ENCODE measurements around the gene GRIN2B. TPM values are rescaled to one million over a fixed set of nuclear protein-coding genes. Genes with fewer than 3 reads are reported as not detected.

The GRIN2B gene
- total and polyA plus RNA-seq, 9 of the 15 experiments (the other 6 are each of a cell fraction or from before 2014, with no cell fraction given) = not detected

DNA sequence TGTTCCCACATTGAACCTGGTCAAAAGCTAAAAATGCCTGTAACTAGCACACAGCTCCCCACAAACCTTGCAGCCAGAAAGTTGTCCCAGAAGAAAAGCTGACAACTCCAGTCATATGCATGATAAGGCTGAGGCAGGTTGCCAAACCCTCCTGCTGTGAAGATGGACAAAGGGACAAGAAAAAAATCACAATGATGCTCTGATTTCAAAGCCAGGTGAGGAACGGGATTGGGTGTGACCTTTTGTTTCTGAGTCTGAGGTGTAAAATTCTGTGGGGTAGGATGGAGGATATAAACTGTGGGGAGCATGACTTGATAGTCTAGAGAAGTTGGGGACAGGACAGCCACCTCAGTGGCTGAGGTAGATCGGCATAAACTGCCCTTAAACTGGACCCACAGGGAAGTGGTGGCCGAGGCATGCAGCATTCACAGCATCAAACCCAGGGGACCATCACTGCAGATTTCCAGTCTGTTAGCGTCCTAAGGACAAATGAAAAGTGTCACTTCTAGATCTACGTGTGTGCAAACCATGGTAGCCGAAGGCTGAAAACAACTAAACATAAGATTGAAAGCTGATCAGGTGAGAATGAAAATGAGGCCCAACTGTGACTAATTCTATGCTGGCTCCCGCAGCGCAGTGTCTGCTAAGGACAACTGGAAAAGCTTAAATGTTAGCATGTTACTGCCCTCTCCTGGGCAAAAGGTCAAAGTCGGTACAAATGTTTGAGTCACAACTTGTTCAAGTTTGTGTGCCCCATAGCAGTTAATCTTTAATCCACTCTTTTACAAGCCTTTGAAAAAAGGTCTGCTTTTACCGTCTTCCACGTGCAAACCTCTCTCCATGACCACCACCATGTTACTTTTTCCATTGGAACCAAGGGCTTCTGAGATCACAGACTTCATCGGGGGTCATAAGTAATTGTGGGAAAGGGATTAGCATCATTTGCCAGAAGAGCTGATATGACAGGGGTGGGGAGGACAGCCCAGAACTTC lies 39.8 kb downstream of the GRIN2B start:
- no TSS peak for BruUV-seq (replicated peaks)
- H3K79me2 ChIP-seq (ENCODE audit: control insufficient read depth, insufficient read depth, low read length) = no peaks in the 10 kb centered on the region
- no peak overlapping the region for H3K27ac ChIP-seq (ENCODE audit: extremely low read depth, low read depth, low read length)
- intact Hi-C loops (cut with micrococcal nuclease) = loop anchor here (10.0 kb wide), 1 partner anchor 207 kb away; no protein-coding TSS in a partner anchor
- no peaks in the 10 kb centered on the region for H3K9me3 ChIP-seq (replicated peaks; ENCODE audit: control insufficient read depth, insufficient read depth, low read depth, low read length)
- no peak overlapping the region for H3K9ac ChIP-seq (ENCODE audit: insufficient read depth in 1 of 2, low read depth in 2 of 2, low read length in 2 of 2)
- whole genome bisulfite sequencing (ENCODE audit: insufficient coverage, low coverage, missing lambda C conversion rate) = under 1% methylated on average over 11 of the region's 12 CpGs
- DNase-seq (ENCODE audit: extremely low read depth in 1 of 4, low spot score in 3 of 4) (peak; percentile 8 to 38 (median 12)), ATAC-seq (peak; percentile 72), FAIRE-seq (peak; percentile 63)
- H3K4me1 ChIP-seq (replicated peaks in 1 of 2; ENCODE audit: control insufficient read depth in 2 of 2, insufficient read depth in 2 of 2, low read length in 2 of 2) = no peaks in the 10 kb centered on the region
- POLR2A ChIA-PET = interaction anchor here (0.6 to 1.5 kb wide), 2 partner anchors 10 to 58 kb away, joined by 3 to 5 read pairs; no protein-coding TSS in a partner anchor
- H3K27me3 ChIP-seq (ENCODE audit: control insufficient read depth in 2 of 2, insufficient read depth in 2 of 2, low read length in 2 of 2) = no peaks in the 10 kb centered on the region
- CTCF ChIA-PET (ENCODE audit: low intra/inter-chr PET ratio) = no interaction called here
- no peak overlapping the region for H3K4me2 ChIP-seq (ENCODE audit: insufficient read depth, low read length)
- H3K9me1 ChIP-seq (ENCODE audit: control insufficient read depth, insufficient read depth, low read length) = no peaks in the 10 kb centered on the region
- TF ChIP-seq PATZ1 (CRISPR knock-in tag; IDR thresholded peaks at IDR 0.05; ENCODE audit: borderline replicate concordance) = no peak
- TF ChIP-seq RAD21 (CRISPR knock-in tag; conservative IDR thresholded peaks at IDR 0.05 in 1 of 2, IDR thresholded peaks at IDR 0.05 in 1 of 2) = peak in 1 of 2 experiments; percentile 41; a peak in 2 of 4 replicates
- TF ChIP-seq, protein P1, sequence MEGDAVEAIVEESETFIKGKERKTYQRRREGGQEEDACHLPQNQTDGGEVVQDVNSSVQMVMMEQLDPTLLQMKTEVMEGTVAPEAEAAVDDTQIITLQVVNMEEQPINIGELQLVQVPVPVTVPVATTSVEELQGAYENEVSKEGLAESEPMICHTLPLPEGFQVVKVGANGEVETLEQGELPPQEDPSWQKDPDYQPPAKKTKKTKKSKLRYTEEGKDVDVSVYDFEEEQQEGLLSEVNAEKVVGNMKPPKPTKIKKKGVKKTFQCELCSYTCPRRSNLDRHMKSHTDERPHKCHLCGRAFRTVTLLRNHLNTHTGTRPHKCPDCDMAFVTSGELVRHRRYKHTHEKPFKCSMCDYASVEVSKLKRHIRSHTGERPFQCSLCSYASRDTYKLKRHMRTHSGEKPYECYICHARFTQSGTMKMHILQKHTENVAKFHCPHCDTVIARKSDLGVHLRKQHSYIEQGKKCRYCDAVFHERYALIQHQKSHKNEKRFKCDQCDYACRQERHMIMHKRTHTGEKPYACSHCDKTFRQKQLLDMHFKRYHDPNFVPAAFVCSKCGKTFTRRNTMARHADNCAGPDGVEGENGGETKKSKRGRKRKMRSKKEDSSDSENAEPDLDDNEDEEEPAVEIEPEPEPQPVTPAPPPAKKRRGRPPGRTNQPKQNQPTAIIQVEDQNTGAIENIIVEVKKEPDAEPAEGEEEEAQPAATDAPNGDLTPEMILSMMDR (IDR thresholded peaks at IDR 0.05 in 2 of 3, conservative IDR thresholded peaks at IDR 0.05 in 1 of 3; ENCODE audit: insufficient read depth in 2 of 3, low read depth in 1 of 3, low read length in 3 of 3) = peak in 2 of 3 experiments; percentile 33 to 47; a peak in 2 of 6 replicates
- TF ChIP-seq TAF15 (IDR thresholded peaks at IDR 0.05; ENCODE audit: low read depth, low read length) = no peak
- no peaks in the 10 kb centered on the region for H3K36me3 ChIP-seq (ENCODE audit: control insufficient read depth, insufficient read depth, low read length)
- in situ Hi-C loops (cut with MboI) = no loop called here
- H2AFZ ChIP-seq (ENCODE audit: low read depth, low read length) = no peak overlapping the region
- H4K20me1 ChIP-seq (replicated peaks; ENCODE audit: control insufficient read depth, insufficient read depth, low read length) = no peaks in the 10 kb centered on the region
- H3K4me3 ChIP-seq = no peak overlapping the region
